SU-DHL-6 (cell line): ENCODE data around the gene PIPOX.

Experiments used
- CTCF ChIP-seq: fragments of 200-600 bp; sonication (generic); IDR thresholded peaks from one replicate; pipeline ENCODE4 v1.5.1; 2017; ENCODE audit warnings: antibody characterized with exemption, mild to moderate bottlenecking, low read length, moderate library complexity; ENCODE audit not compliant: insufficient read depth, poor library complexity, severe bottlenecking
- EZH2phosphoT487 ChIP-seq: fragments of 200-600 bp; sonication (generic), shearing (Covaris generic); conservative IDR thresholded peaks from 2 replicates; pipeline ENCODE4 v1.6.1; 2018; ENCODE audit warnings: mild to moderate bottlenecking, antibody characterized with exemption, low read length, moderate library complexity, mixed read lengths

GRCh38 chr17:29070781-29071180 is 27.8 kb downstream of the PIPOX start:
- TF ChIP-seq CTCF (no peak), EZH2phosphoT487 (no peak)
